Measurements from ENCODE around the gene USH1C. TPM values are rescaled to one million over a fixed set of nuclear protein-coding genes. Genes with fewer than 3 reads are reported as not detected.
A peak's percentile ranks its signal among the peaks of the same experiment; 100 is the strongest.

The USH1C gene
- total RNA-seq, 8 experiments from 2014 or later: 0.11 to 1.00 (median 0.51) TPM; not detected in 3

GRCh38 chr11:17483505-17483904, 60.7 kb downstream of the USH1C start:
- no peak overlapping the region for H3K27ac ChIP-seq
- peaks cover 8 to 11% of the 10 kb centered on the region in 2 donors for H3K4me1 ChIP-seq (replicated peaks in 1 of 2)
- no peak overlapping the region for H3K4me3 ChIP-seq
- ATAC-seq (replicated peaks in 6 of 8): no peak
- in situ Hi-C loops (cut with MboI; ENCODE audit: low pct_unique_long_range_greater_than_20kb in 2 of 9, low sequenced_read_pairs in 9 of 9, unreplicated experiment in 9 of 9): loop anchor here in 2 of 9 experiments (25.0 kb wide), 1 partner anchor 96 kb away; the partner anchor contains the start of gene KCNJ11 (in 2 of the 2)
- 17 to 94% (median 68%) methylated on average over 1 to 2 of the region's 2 CpGs for WGBS, 10 experiments

GRCh38 chr11:17481905-17482304, 62.3 kb downstream of the USH1C start:
- ATAC-seq (replicated peaks in 6 of 8): no peak
- Histone ChIP-seq H3K4me3 (no peak overlapping the region), H3K27ac (no peak overlapping the region), H3K4me1 (replicated peaks in 1 of 2) (peaks cover 8 to 11% of the 10 kb centered on the region in 2 donors)
- in situ Hi-C loops (cut with MboI; ENCODE audit: low pct_unique_long_range_greater_than_20kb in 2 of 9, low sequenced_read_pairs in 9 of 9, unreplicated experiment in 9 of 9): loop anchor here in 2 of 9 experiments (25.0 kb wide), 1 partner anchor 95 kb away; the partner anchor contains the start of gene KCNJ11 (in 2 of the 2)
- 63 to 100% (median 94%) methylated on average over 1 to 3 of the region's 5 CpGs; no CpG with 5 or more reads in 7 of the 10 experiments for WGBS, 10 experiments

GRCh38 chr11:17479284-17480214, 64.7 kb downstream of the USH1C start:
- WGBS, 10 experiments: 7 to 90% (median 25%) methylated on average over 2 to 11 of the region's 14 CpGs
- in situ Hi-C loops (cut with MboI; ENCODE audit: low pct_unique_long_range_greater_than_20kb in 2 of 9, low sequenced_read_pairs in 9 of 9, unreplicated experiment in 9 of 9): loop anchor here in 2 of 9 experiments (25.0 kb wide), 1 partner anchor 92 kb away; the partner anchor contains the start of gene KCNJ11 (in 2 of the 2)
- peaks cover 12 to 14% of the 10 kb centered on the region in 2 donors for H3K4me1 ChIP-seq (replicated peaks in 1 of 2)
- peak; percentile 71 to 86 (median 82) for ATAC-seq (replicated peaks in 6 of 8)
- H3K27ac ChIP-seq: no peak overlapping the region
- H3K4me3 ChIP-seq: peak overlapping the region in 1 of 5 donors; percentile 15

GRCh38 chr11:17478070-17478469, 66.1 kb downstream of the USH1C start:
- no peak overlapping the region for H3K27ac ChIP-seq
- in situ Hi-C loops (cut with MboI; ENCODE audit: low pct_unique_long_range_greater_than_20kb in 2 of 9, low sequenced_read_pairs in 9 of 9, unreplicated experiment in 9 of 9): loop anchor here in 2 of 9 experiments (25.0 kb wide), 1 partner anchor 91 kb away; the partner anchor contains the start of gene KCNJ11 (in 2 of the 2)
- no peak overlapping the region for H3K4me3 ChIP-seq
- no peak for ATAC-seq (replicated peaks in 6 of 8)
- H3K4me1 ChIP-seq (replicated peaks in 1 of 2): peaks cover 12 to 20% of the 10 kb centered on the region in 2 donors
- WGBS, 10 experiments: 12 to 78% (median 50%) methylated on average over 3 to 5 of the region's 6 CpGs; no CpG with 5 or more reads in 2 of the 10 experiments

GRCh38 chr11:17477361-17477760, 66.9 kb downstream of the USH1C start:
- no peak for ATAC-seq (replicated peaks in 6 of 8)
- H3K4me1 ChIP-seq (replicated peaks in 1 of 2): peaks cover 18 to 27% of the 10 kb centered on the region in 2 donors
- in situ Hi-C loops (cut with MboI; ENCODE audit: low pct_unique_long_range_greater_than_20kb in 2 of 9, low sequenced_read_pairs in 9 of 9, unreplicated experiment in 9 of 9): loop anchor here in 2 of 9 experiments (25.0 kb wide), 1 partner anchor 90 kb away; the partner anchor contains the start of gene KCNJ11 (in 2 of the 2)
- H3K4me3 ChIP-seq: no peak overlapping the region
- WGBS, 10 experiments: 19 to 85% (median 75%) methylated on average over 1 to 4 of the region's 6 CpGs; no CpG with 5 or more reads in 6 of the 10 experiments
- H3K27ac ChIP-seq: no peak overlapping the region

GRCh38 chr11:17477084-17477333, 67.2 kb downstream of the USH1C start:
- in situ Hi-C loops (cut with MboI; ENCODE audit: low pct_unique_long_range_greater_than_20kb in 2 of 9, low sequenced_read_pairs in 9 of 9, unreplicated experiment in 9 of 9): loop anchor here in 2 of 9 experiments (25.0 kb wide), 1 partner anchor 90 kb away; the partner anchor contains the start of gene KCNJ11 (in 2 of the 2)
- H3K4me3 ChIP-seq: peak overlapping the region; percentile 45 to 58 (median 48)
- 40% methylated on average over 1 of the region's 9 CpGs; no CpG with 5 or more reads in 9 of the 10 experiments for WGBS, 10 experiments
- no peak overlapping the region for H3K27ac ChIP-seq
- peak in 1 of 8 experiments; percentile 14 for ATAC-seq (replicated peaks in 6 of 8)
- H3K4me1 ChIP-seq (replicated peaks in 1 of 2): peaks cover 20 to 29% of the 10 kb centered on the region in 2 donors

- in situ Hi-C loops (cut with MboI; ENCODE audit: low pct_unique_long_range_greater_than_20kb in 2 of 9, low sequenced_read_pairs in 9 of 9, unreplicated experiment in 9 of 9): loop anchor here in 2 of 9 experiments (25.0 kb wide), 1 partner anchor 89 kb away; the partner anchor contains the start of gene KCNJ11 (in 2 of the 2)
- peak within 1 kb of the TSS in 1 of 2 donors; percentile 14 for H3K27ac ChIP-seq
- H3K4me3 ChIP-seq: peak within 1 kb of the TSS; percentile 45 to 58 (median 48)
- peak; percentile 20 to 66 (median 48) for ATAC-seq (replicated peaks in 6 of 8)
- 0% methylated on average over 1 to 10 of the region's 80 CpGs; no CpG with 5 or more reads in 8 of the 10 experiments for WGBS, 10 experiments
- peaks cover 20 to 29% of the 10 kb centered on the region in 2 donors for H3K4me1 ChIP-seq (replicated peaks in 1 of 2)
Observed at GRCh38 chr11:17476317-17477083, 67.7 kb downstream of the USH1C start, which contains the start of gene ABCC8. TSS of gene ABCC8 (minus strand) at chr11:17476845. CDS start at chr11:17476776, 69 bp downstream.

GRCh38 chr11:17475666-17476316, 68.4 kb downstream of the USH1C start:
- 0 to 8% (median 1%) methylated on average over 1 to 14 of the region's 31 CpGs; no CpG with 5 or more reads in 4 of the 10 experiments for WGBS, 10 experiments

GRCh38 chr11:17473071-17473744, 71.0 kb downstream of the USH1C start:
- in situ Hi-C loops (cut with MboI; ENCODE audit: low pct_unique_long_range_greater_than_20kb in 2 of 9, low sequenced_read_pairs in 9 of 9, unreplicated experiment in 9 of 9): no loop called here
- ATAC-seq (replicated peaks in 6 of 8): peak in 7 of 8 experiments; percentile 14 to 91 (median 36)
- H3K27ac ChIP-seq: no peak overlapping the region
- no peak overlapping the region for H3K4me3 ChIP-seq
- 0 to 100% (median 61%) methylated on average over 1 to 4 of the region's 6 CpGs; no CpG with 5 or more reads in 3 of the 10 experiments for WGBS, 10 experiments
- peaks cover 12 to 19% of the 10 kb centered on the region in 2 donors for H3K4me1 ChIP-seq (replicated peaks in 1 of 2)

More at GRCh38 chr11:17475666-17476316, 68.4 kb downstream of the USH1C start:
- peak in 5 of 8 experiments; percentile 3 to 32 (median 11) for ATAC-seq (replicated peaks in 6 of 8)
- H3K27ac ChIP-seq: no peak overlapping the region
- peaks cover 20 to 29% of the 10 kb centered on the region in 2 donors for H3K4me1 ChIP-seq (replicated peaks in 1 of 2)
- in situ Hi-C loops (cut with MboI; ENCODE audit: low pct_unique_long_range_greater_than_20kb in 2 of 9, low sequenced_read_pairs in 9 of 9, unreplicated experiment in 9 of 9): loop anchor here in 2 of 9 experiments (25.0 kb wide), 1 partner anchor 88 kb away; the partner anchor contains the start of gene KCNJ11 (in 2 of the 2)
- H3K4me3 ChIP-seq: peak overlapping the region; percentile 45 to 58 (median 48)

GRCh38 chr11:17472467-17472866, 71.7 kb downstream of the USH1C start:
- in situ Hi-C loops (cut with MboI; ENCODE audit: low pct_unique_long_range_greater_than_20kb in 2 of 9, low sequenced_read_pairs in 9 of 9, unreplicated experiment in 9 of 9): no loop called here
- no peak overlapping the region for H3K4me3 ChIP-seq
- H3K4me1 ChIP-seq (replicated peaks in 1 of 2): peaks cover 12 to 19% of the 10 kb centered on the region in 2 donors
- 0 to 40% (median 0%) methylated on average over 1 to 2 of the region's 3 CpGs; no CpG with 5 or more reads in 5 of the 10 experiments for WGBS, 10 experiments
- ATAC-seq (replicated peaks in 6 of 8): peak in 5 of 8 experiments; percentile 6 to 82 (median 66)
- peak overlapping the region in 1 of 2 donors; percentile 43 for H3K27ac ChIP-seq

GRCh38 chr11:17471501-17471900, 72.7 kb downstream of the USH1C start:
- peaks cover 12 to 19% of the 10 kb centered on the region in 2 donors for H3K4me1 ChIP-seq (replicated peaks in 1 of 2)
- H3K4me3 ChIP-seq: no peak overlapping the region
- ATAC-seq (replicated peaks in 6 of 8): peak in 1 of 8 experiments; percentile 64
- WGBS, 10 experiments: 0 to 100% (median 60%) methylated on average over 1 to 3 of the region's 3 CpGs; no CpG with 5 or more reads in 1 of the 10 experiments
- in situ Hi-C loops (cut with MboI; ENCODE audit: low pct_unique_long_range_greater_than_20kb in 2 of 9, low sequenced_read_pairs in 9 of 9, unreplicated experiment in 9 of 9): no loop called here
- no peak overlapping the region for H3K27ac ChIP-seq

Data from motor neuron (in vitro differentiated cells).